ENCODE measurements around the gene KIF5A. TPM values are rescaled to one million over a fixed set of nuclear protein-coding genes. Genes with fewer than 3 reads are reported as not detected.
A peak's percentile ranks its signal among the peaks of the same experiment; 100 is the strongest.

Gene KIF5A
- total RNA-seq, 1 donor: 0.36 TPM

GRCh38 chr12:57514720-57515407, 35.0 kb upstream of the KIF5A start:
- no peak overlapping the region for H3K27ac ChIP-seq (ENCODE audit: low read depth, low read length)

GRCh38 chr12:57515408-57515933, 34.4 kb upstream of the KIF5A start:
- Histone ChIP-seq H3K79me2 (ENCODE audit: insufficient read depth, low read length) (peaks cover 38% of the 10 kb centered on the region), H3K9me3 (ENCODE audit: low read depth, low read length) (no peaks in the 10 kb centered on the region), H3K4me3 (ENCODE audit: insufficient read depth, low read length) (no peak overlapping the region), H3K4me2 (ENCODE audit: insufficient read depth, low read length) (no peak overlapping the region), H3K4me1 (ENCODE audit: insufficient read depth, low read length) (peaks cover 27% of the 10 kb centered on the region), H3K36me3 (ENCODE audit: insufficient read depth, low read length) (peaks cover 81% of the 10 kb centered on the region), H3K27ac (ENCODE audit: low read depth, low read length) (no peak overlapping the region), H3K27me3 (ENCODE audit: insufficient read depth, low read length) (no peaks in the 10 kb centered on the region), H4K20me1 (ENCODE audit: insufficient read depth, low read length) (peaks cover 39% of the 10 kb centered on the region), H2AFZ (ENCODE audit: low read length) (no peak overlapping the region)
- no peak for DNase-seq (ENCODE audit: insufficient read length, low spot score, missing footprints)
- TF ChIP-seq CTCF (IDR thresholded peaks at IDR 0.05; ENCODE audit: extremely low read depth, low read depth, low read length): no peak

More at GRCh38 chr12:57514720-57515407, 35.0 kb upstream of the KIF5A start:
- Histone ChIP-seq H4K20me1 (ENCODE audit: insufficient read depth, low read length) (peaks cover 35% of the 10 kb centered on the region), H3K4me3 (ENCODE audit: insufficient read depth, low read length) (no peak overlapping the region), H3K36me3 (ENCODE audit: insufficient read depth, low read length) (peaks cover 84% of the 10 kb centered on the region), H3K27me3 (ENCODE audit: insufficient read depth, low read length) (no peaks in the 10 kb centered on the region), H3K4me2 (ENCODE audit: insufficient read depth, low read length) (no peak overlapping the region), H3K9me3 (ENCODE audit: low read depth, low read length) (no peaks in the 10 kb centered on the region), H2AFZ (ENCODE audit: low read length) (no peak overlapping the region), H3K79me2 (ENCODE audit: insufficient read depth, low read length) (peaks cover 34% of the 10 kb centered on the region), H3K4me1 (ENCODE audit: insufficient read depth, low read length) (peaks cover 27% of the 10 kb centered on the region)
- DNase-seq (ENCODE audit: insufficient read length, low spot score, missing footprints): no peak
- no peak for TF ChIP-seq CTCF (IDR thresholded peaks at IDR 0.05; ENCODE audit: extremely low read depth, low read depth, low read length)

GRCh38 chr12:57515934-57516541, 33.8 kb upstream of the KIF5A start:
- H3K4me1 ChIP-seq (ENCODE audit: insufficient read depth, low read length): peaks cover 31% of the 10 kb centered on the region
- H3K36me3 ChIP-seq (ENCODE audit: insufficient read depth, low read length): peaks cover 75% of the 10 kb centered on the region
- peak overlapping the region; percentile 99 for H3K27ac ChIP-seq (ENCODE audit: low read depth, low read length)
- no peak overlapping the region for H3K4me2 ChIP-seq (ENCODE audit: insufficient read depth, low read length)
- peaks cover 38% of the 10 kb centered on the region for H3K79me2 ChIP-seq (ENCODE audit: insufficient read depth, low read length)
- H2AFZ ChIP-seq (ENCODE audit: low read length): no peak overlapping the region
- H3K9me3 ChIP-seq (ENCODE audit: low read depth, low read length): no peaks in the 10 kb centered on the region
- H3K4me3 ChIP-seq (ENCODE audit: insufficient read depth, low read length): no peak overlapping the region
- DNase-seq (ENCODE audit: insufficient read length, low spot score, missing footprints): no peak
- no peak for TF ChIP-seq CTCF (IDR thresholded peaks at IDR 0.05; ENCODE audit: extremely low read depth, low read depth, low read length)
- peaks cover 39% of the 10 kb centered on the region for H4K20me1 ChIP-seq (ENCODE audit: insufficient read depth, low read length)
- H3K27me3 ChIP-seq (ENCODE audit: insufficient read depth, low read length): no peaks in the 10 kb centered on the region

GRCh38 chr12:57516617-57517153, 33.2 kb upstream of the KIF5A start:
- Histone ChIP-seq H3K4me1 (ENCODE audit: insufficient read depth, low read length) (peaks cover 37% of the 10 kb centered on the region), H3K9me3 (ENCODE audit: low read depth, low read length) (no peaks in the 10 kb centered on the region), H3K36me3 (ENCODE audit: insufficient read depth, low read length) (peaks cover 68% of the 10 kb centered on the region), H3K4me3 (ENCODE audit: insufficient read depth, low read length) (no peak overlapping the region), H3K4me2 (ENCODE audit: insufficient read depth, low read length) (peak overlapping the region; percentile 21), H4K20me1 (ENCODE audit: insufficient read depth, low read length) (peaks cover 39% of the 10 kb centered on the region), H2AFZ (ENCODE audit: low read length) (no peak overlapping the region), H3K27me3 (ENCODE audit: insufficient read depth, low read length) (no peaks in the 10 kb centered on the region), H3K27ac (ENCODE audit: low read depth, low read length) (peak overlapping the region; percentile 99), H3K79me2 (ENCODE audit: insufficient read depth, low read length) (peaks cover 38% of the 10 kb centered on the region)
- TF ChIP-seq CTCF (IDR thresholded peaks at IDR 0.05; ENCODE audit: extremely low read depth, low read depth, low read length): no peak
- DNase-seq (ENCODE audit: insufficient read length, low spot score, missing footprints): no peak
